HepG2 (cell line): ENCODE measurements around the gene TEX14. TPM values are rescaled to one million over a fixed set of nuclear protein-coding genes. Genes with fewer than 3 reads are reported as not detected.

Experiments used
- ATAC-seq: fragments of 200-7000 bp; cut with Tn5 transposase; 3 replicates; pipeline ENCODE4 v1.9.1; 2020; ENCODE audit warnings: mild to moderate bottlenecking, moderate library complexity
- BruUV-seq: library from RNA; stranded (reverse); fragments of 400-500 nt; replicated peaks from 2 replicates; lab custom pipeline; 2021; lab: Mats Ljungman, UMichigan
- CTCF ChIA-PET: fragments of 300-600 bp; formaldehyde crosslinking; extraction: SDS; loops from one replicate; lab custom pipeline; 2021; ENCODE audit warnings: low total read pairs, inconsistent platforms, low intra/inter-chr PET ratio; lab: Yijun Ruan, JAX
- POLR2A ChIA-PET: fragments of 350-600 bp; sonication (Branson Sonifier 250); formaldehyde crosslinking; loops from one replicate; lab custom pipeline; 2020; ENCODE audit warnings: antibody characterized with exemption, inconsistent platforms; lab: Yijun Ruan, JAX
- DNase-seq: peaks from one replicate; pipeline ENCODE4 v3.0.0-alpha.2; 2015; ENCODE audit warnings: low spot score
- FAIRE-seq: peaks from 3 replicates; lab custom pipeline; 2011; peaks lifted over from hg19 to GRCh38; lab: Jason Lieb, UNC
- H2AFZ ChIP-seq: one replicate; pipeline ENCODE4 v1.6.1; 2011; ENCODE audit warnings: low read length, inconsistent platforms
- H3K27ac ChIP-seq: fragments of 300-600 bp; 3 replicates; pipeline ENCODE4 v1.8.0; 2011; ENCODE audit warnings: mixed run types, mild to moderate bottlenecking, mixed read lengths, low read length, inconsistent platforms; ENCODE audit not compliant: insufficient read depth; ENCODE audit errors: extremely low read length
- H3K27me3 ChIP-seq, 2 experiments: fragments of 200-600 bp in 1 of 2; 2 replicates in 1 of 2; 3 replicates in 1 of 2; pipeline versions ENCODE4 v1.6.0 to v1.8.0; 2011; ENCODE audit warnings: low read length in 2 of 2, mild to moderate bottlenecking in 2 of 2, moderate library complexity in 2 of 2, inconsistent platforms in 1 of 2; ENCODE audit not compliant: insufficient read depth in 2 of 2, control insufficient read depth in 1 of 2
- H3K36me3 ChIP-seq, 2 experiments: fragments of 200-600 bp in 1 of 2; replicated peaks in 1 of 2; 2 replicates in 1 of 2; 3 replicates in 1 of 2; pipeline versions ENCODE4 v1.5.1 to v1.8.0; 2011; ENCODE audit warnings: low read length in 2 of 2, inconsistent platforms in 1 of 2; ENCODE audit not compliant: insufficient read depth in 2 of 2, control insufficient read depth in 1 of 2
- H3K4me1 ChIP-seq: 2 replicates; pipeline ENCODE4 v1.5.1; 2012; ENCODE audit warnings: low read length, inconsistent platforms; ENCODE audit not compliant: insufficient read depth
- H3K4me2 ChIP-seq: 2 replicates; pipeline ENCODE4 v1.6.0; 2011; ENCODE audit warnings: low read depth, low read length, inconsistent platforms
- H3K4me3 ChIP-seq, 3 experiments: fragments of 200-600 bp in 1 of 3; sonication (generic), shearing (Covaris generic) in 1 of 3; replicated peaks in 1 of 3; 2 replicates each; pipeline ENCODE4 v1.5.1; 2011 to 2016; ENCODE audit warnings: low read length in 3 of 3, inconsistent platforms in 2 of 3, low read depth in 2 of 3, mild to moderate bottlenecking in 2 of 3, control low read depth in 1 of 3, mixed read lengths in 1 of 3; ENCODE audit not compliant: insufficient read depth in 1 of 3
- H3K79me2 ChIP-seq: one replicate; pipeline ENCODE4 v1.6.1; 2011; ENCODE audit warnings: low read length, inconsistent platforms; ENCODE audit not compliant: insufficient read depth
- H3K9ac ChIP-seq: 2 replicates; pipeline ENCODE4 v1.6.0; 2011; ENCODE audit warnings: mild to moderate bottlenecking, low read depth, low read length, inconsistent platforms; ENCODE audit not compliant: insufficient read depth
- H3K9me3 ChIP-seq: 2 replicates; pipeline ENCODE4 v1.5.1; 2012; ENCODE audit warnings: mild to moderate bottlenecking, low read length
- H4K20me1 ChIP-seq: 2 replicates; pipeline ENCODE4 v1.6.0; 2011; ENCODE audit warnings: inconsistent platforms, mild to moderate bottlenecking, low read length, moderate library complexity; ENCODE audit not compliant: insufficient read depth
- FOXJ3 ChIP-seq: sonication (generic); formaldehyde crosslinking; IDR thresholded peaks from 2 replicates; pipeline ENCODE4 v1.4.0; 2020; ENCODE audit warnings: missing genetic modification reagents, mild to moderate bottlenecking, borderline replicate concordance
- PTBP1 ChIP-seq: fragments of 200-400 bp; formaldehyde crosslinking; IDR thresholded peaks from 2 replicates; pipeline ENCODE4 v1.6.1; 2018; ENCODE audit warnings: low read length, low read depth; ENCODE audit not compliant: poor library complexity, severe bottlenecking
- WGBS: methylation state at CpG from one replicate; pipeline ENCODE4 v1.1.6; 2017; ENCODE audit warnings: low lambda C conversion rate; 5-methylcytosine and 5-hydroxymethylcytosine counted together
- in situ Hi-C: cut with HindIII; loops from 2 replicates; pipeline ENCODE4 v1.10.0; 2017; ENCODE audit warnings: low pct_unique_long_range_greater_than_20kb; ENCODE audit not compliant: extremely low pct_ligation_motif_present
- intact Hi-C: fragments of 100-400 bp; cut with micrococcal nuclease; formaldehyde crosslinking; loops from one replicate; pipeline ENCODE4 v1.10.0; 2022; ENCODE audit not compliant: unreplicated experiment
- polyA plus RNA-seq, 8 experiments: library from polyadenylated mRNA; depleted of rRNA in 3 of 8; stranded (reverse) in 7 of 8; unstranded in 1 of 8; fragments of >200 nt; fragmentation: Illumina TruSeq in 4 of 8; extraction: Trizol in 4 of 8; gene quantifications; 2 replicates each; pipeline versions ENCODE4 v1.2.1 to v1.2.3, GENCODE V29; 2011 to 2016; ENCODE audit warnings: low read depth in 4 of 8, missing spikeins in 1 of 8, mixed read lengths in 1 of 8; ENCODE audit not compliant: insufficient read depth in 1 of 8
- total RNA-seq, 5 experiments: library from RNA; depleted of rRNA; stranded (reverse); fragments of >200 nt; fragmentation: Illumina TruSeq; extraction: Trizol; gene quantifications; 2 replicates each; pipeline ENCODE4 v1.2.3, GENCODE V29; 2016; ENCODE audit warnings: low read depth in 1 of 5
- TF ChIP-seq, protein P1 (sequence below): sonication (generic); formaldehyde crosslinking; IDR thresholded peaks from 2 replicates; pipeline ENCODE4 v1.4.0; 2020; ENCODE audit warnings: mild to moderate bottlenecking, missing genetic modification reagents
- TF ChIP-seq, protein P2 (sequence below): sonication (generic); formaldehyde crosslinking; IDR thresholded peaks from one replicate; pipeline ENCODE4 v1.5.1; 2020; ENCODE audit warnings: mild to moderate bottlenecking, missing genetic modification reagents; ENCODE audit errors: not compliant biosample characterization

TEX14 gene
- total and polyA plus RNA-seq, 2 of the 13 experiments (the other 11 are each of a cell fraction or from before 2014, with no cell fraction given): 0.04 to 0.07 TPM

DNA sequence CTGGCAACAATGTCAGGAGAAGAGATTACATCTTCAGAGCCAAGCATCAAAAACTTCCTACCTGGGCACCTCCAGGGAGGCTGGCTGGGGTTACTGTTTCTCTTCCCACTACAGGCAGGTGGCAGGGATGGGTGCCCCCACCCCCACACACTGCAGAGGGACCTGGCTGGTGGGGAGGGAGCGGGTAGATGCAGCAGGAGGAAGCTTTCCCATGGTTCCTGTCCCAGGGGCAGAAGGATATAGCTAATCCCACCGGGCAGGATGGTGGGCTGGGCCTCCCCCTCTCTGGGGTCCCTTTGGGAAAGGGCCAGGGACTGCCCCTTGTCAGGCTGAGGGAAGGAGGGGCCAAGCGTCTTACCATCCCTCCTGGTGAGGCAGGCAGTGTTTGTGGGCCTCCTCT, 160.7 kb downstream of the TEX14 start:
- intact Hi-C loops: no loop called here

More for the DNA sequence above, 160.7 kb downstream of the TEX14 start:
- ChIA-PET CTCF (no interaction called here), POLR2A (interaction anchor here (1.0 to 7.8 kb wide), 2 partner anchors 100 to 162 kb away, joined by 3 to 73 read pairs; partner anchors contain the start of gene RAD51C)
- Histone ChIP-seq H3K27me3 (peaks cover 9 to 53% of the 10 kb centered on the region in 2 experiments; a peak in 3 of 5 replicates), H3K4me2 (no peak overlapping the region; the same call in 1 of the 2 replicates), H3K9me3 (no peaks in the 10 kb centered on the region), H4K20me1 (no peaks in the 10 kb centered on the region), H3K9ac (no peak overlapping the region), H3K4me3 (peak overlapping the region in 1 of 3 experiments; percentile 68; a peak in 1 of 6 replicates), H3K27ac (no peak overlapping the region), H3K4me1 (peaks cover 57% of the 10 kb centered on the region), H3K36me3 (no peaks in the 10 kb centered on the region), H2AFZ (no peak overlapping the region), H3K79me2 (no peaks in the 10 kb centered on the region)
- FAIRE-seq (no peak), ATAC-seq (no peak), DNase-seq (no peak)
- 58% methylated on average over 2 of the region's 3 CpGs for WGBS
- in situ Hi-C loops: loop anchor here (10.0 kb wide), 1 partner anchor 64 kb away; no protein-coding TSS in a partner anchor
- no TSS peak for BruUV-seq
- TF ChIP-seq PTBP1: peak; percentile 44
- TF ChIP-seq, protein P1, sequence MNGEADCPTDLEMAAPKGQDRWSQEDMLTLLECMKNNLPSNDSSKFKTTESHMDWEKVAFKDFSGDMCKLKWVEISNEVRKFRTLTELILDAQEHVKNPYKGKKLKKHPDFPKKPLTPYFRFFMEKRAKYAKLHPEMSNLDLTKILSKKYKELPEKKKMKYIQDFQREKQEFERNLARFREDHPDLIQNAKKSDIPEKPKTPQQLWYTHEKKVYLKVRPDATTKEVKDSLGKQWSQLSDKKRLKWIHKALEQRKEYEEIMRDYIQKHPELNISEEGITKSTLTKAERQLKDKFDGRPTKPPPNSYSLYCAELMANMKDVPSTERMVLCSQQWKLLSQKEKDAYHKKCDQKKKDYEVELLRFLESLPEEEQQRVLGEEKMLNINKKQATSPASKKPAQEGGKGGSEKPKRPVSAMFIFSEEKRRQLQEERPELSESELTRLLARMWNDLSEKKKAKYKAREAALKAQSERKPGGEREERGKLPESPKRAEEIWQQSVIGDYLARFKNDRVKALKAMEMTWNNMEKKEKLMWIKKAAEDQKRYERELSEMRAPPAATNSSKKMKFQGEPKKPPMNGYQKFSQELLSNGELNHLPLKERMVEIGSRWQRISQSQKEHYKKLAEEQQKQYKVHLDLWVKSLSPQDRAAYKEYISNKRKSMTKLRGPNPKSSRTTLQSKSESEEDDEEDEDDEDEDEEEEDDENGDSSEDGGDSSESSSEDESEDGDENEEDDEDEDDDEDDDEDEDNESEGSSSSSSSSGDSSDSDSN (CRISPR knock-in tag): 0 out of 2 replicates have a peak, but pooled peaks have one; percentile 11
- TF ChIP-seq, protein P2, sequence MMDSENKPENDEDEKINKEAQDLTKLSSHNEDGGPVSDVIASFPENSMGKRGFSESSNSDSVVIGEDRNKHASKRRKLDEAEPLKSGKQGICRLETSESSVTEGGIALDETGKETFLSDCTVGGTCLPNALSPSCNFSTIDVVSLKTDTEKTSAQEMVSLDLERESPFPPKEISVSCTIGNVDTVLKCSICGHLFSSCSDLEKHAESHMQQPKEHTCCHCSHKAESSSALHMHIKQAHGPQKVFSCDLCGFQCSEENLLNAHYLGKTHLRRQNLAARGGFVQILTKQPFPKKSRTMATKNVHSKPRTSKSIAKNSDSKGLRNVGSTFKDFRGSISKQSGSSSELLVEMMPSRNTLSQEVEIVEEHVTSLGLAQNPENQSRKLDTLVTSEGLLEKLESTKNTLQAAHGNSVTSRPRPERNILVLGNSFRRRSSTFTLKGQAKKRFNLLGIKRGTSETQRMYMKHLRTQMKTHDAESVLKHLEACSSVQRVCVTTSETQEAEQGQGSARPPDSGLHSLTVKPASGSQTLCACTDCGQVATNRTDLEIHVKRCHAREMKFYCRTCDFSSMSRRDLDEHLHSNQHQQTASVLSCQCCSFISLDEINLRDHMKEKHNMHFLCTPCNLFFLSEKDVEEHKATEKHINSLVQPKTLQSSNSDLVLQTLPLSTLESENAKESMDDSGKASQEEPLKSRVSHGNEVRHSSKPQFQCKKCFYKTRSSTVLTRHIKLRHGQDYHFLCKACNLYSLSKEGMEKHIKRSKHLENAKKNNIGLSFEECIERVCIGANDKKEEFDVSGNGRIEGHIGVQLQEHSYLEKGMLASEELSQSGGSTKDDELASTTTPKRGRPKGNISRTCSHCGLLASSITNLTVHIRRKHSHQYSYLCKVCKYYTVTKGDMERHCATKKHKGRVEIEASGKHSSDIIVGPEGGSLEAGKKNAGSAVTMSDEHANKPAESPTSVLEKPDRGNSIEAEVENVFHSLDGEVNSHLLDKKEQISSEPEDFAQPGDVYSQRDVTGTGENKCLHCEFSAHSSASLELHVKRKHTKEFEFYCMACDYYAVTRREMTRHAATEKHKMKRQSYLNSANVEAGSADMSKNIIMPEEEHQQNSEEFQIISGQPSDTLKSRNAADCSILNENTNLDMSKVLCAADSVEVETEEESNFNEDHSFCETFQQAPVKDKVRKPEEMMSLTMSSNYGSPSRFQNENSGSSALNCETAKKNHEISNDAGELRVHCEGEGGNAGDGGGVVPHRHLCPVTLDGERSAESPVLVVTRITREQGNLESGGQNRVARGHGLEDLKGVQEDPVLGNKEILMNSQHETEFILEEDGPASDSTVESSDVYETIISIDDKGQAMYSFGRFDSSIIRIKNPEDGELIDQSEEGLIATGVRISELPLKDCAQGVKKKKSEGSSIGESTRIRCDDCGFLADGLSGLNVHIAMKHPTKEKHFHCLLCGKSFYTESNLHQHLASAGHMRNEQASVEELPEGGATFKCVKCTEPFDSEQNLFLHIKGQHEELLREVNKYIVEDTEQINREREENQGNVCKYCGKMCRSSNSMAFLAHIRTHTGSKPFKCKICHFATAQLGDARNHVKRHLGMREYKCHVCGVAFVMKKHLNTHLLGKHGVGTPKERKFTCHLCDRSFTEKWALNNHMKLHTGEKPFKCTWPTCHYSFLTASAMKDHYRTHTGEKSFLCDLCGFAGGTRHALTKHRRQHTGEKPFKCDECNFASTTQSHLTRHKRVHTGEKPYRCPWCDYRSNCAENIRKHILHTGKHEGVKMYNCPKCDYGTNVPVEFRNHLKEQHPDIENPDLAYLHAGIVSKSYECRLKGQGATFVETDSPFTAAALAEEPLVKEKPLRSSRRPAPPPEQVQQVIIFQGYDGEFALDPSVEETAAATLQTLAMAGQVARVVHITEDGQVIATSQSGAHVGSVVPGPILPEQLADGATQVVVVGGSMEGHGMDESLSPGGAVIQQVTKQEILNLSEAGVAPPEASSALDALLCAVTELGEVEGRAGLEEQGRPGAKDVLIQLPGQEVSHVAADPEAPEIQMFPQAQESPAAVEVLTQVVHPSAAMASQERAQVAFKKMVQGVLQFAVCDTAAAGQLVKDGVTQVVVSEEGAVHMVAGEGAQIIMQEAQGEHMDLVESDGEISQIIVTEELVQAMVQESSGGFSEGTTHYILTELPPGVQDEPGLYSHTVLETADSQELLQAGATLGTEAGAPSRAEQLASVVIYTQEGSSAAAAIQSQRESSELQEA (CRISPR knock-in tag): peak; percentile 28
- TF ChIP-seq FOXJ3: no peak
